ENCODE measurements around the gene SH3BP5. TPM values are rescaled to one million over a fixed set of nuclear protein-coding genes. Genes with fewer than 3 reads are reported as not detected.
A peak's percentile ranks its signal among the peaks of the same experiment; 100 is the strongest.

SH3BP5 gene
- total RNA-seq, 4 donors from 2014 or later, result 12.8 to 64.4 (median 16.0) TPM

DNA sequence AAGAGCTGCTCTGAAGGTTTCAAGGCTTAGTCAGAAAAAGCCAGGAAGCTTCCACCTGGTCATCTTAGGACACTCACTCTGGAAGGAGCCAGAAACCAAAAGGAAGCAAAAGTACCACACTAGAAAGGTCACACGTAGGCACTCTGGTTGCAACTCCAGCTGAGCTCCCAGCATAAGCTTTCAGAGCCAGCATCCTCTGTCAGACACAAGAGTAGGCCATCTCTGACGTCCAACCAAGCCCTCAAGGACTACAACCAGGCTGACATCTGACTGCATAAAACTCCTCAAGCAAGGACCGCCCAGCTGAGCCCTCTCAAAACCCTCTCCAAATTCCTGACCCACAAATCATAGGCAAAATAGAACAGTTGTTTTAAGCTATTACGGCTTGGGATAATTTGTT is 12.8 kb downstream of the SH3BP5 start:
- peak in 1 of 3 donors; percentile 57 for DNase-seq
- no peak for TF ChIP-seq POLR2A (IDR thresholded peaks at IDR 0.05)
- TF ChIP-seq, protein P1, sequence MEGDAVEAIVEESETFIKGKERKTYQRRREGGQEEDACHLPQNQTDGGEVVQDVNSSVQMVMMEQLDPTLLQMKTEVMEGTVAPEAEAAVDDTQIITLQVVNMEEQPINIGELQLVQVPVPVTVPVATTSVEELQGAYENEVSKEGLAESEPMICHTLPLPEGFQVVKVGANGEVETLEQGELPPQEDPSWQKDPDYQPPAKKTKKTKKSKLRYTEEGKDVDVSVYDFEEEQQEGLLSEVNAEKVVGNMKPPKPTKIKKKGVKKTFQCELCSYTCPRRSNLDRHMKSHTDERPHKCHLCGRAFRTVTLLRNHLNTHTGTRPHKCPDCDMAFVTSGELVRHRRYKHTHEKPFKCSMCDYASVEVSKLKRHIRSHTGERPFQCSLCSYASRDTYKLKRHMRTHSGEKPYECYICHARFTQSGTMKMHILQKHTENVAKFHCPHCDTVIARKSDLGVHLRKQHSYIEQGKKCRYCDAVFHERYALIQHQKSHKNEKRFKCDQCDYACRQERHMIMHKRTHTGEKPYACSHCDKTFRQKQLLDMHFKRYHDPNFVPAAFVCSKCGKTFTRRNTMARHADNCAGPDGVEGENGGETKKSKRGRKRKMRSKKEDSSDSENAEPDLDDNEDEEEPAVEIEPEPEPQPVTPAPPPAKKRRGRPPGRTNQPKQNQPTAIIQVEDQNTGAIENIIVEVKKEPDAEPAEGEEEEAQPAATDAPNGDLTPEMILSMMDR (IDR thresholded peaks at IDR 0.05), result no peak
- H3K27ac ChIP-seq, result peak overlapping the region; percentile 11 to 63 (median 34)
- no peak overlapping the region for H3K4me3 ChIP-seq
- H3K27me3 ChIP-seq, result no peaks in the 10 kb centered on the region
- no peaks in the 10 kb centered on the region for H3K36me3 ChIP-seq
- peaks cover 0 to 16% (median 3%) of the 10 kb centered on the region in 4 donors for H3K4me1 ChIP-seq
- H3K9me3 ChIP-seq, result no peaks in the 10 kb centered on the region

DNA sequence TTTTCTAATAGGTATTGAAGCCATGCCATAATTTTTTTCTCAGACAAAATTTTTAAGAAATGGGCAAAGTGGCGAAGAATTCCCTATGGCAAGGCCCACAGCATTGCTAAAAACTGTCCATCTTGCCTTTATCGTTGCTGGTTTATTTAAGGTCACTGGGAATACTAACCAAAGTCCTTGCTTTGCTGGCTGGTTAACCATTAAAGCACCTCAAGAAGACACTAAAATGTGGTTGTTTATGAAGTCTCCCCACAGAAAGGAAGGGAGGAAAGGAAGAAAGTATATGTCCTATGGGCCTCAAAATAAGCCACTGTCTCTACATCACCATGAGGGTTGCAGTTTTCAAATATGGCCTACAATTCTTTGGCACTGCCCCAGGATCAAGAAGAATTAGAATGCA is 13.2 kb downstream of the SH3BP5 start:
- Histone ChIP-seq H3K36me3 (no peaks in the 10 kb centered on the region), H3K4me1 (peaks cover 0 to 16% (median 3%) of the 10 kb centered on the region in 4 donors), H3K9me3 (no peaks in the 10 kb centered on the region), H3K27ac (peak overlapping the region; percentile 11 to 63 (median 34)), H3K4me3 (no peak overlapping the region), H3K27me3 (no peaks in the 10 kb centered on the region)
- peak in 1 of 3 donors; percentile 0 for DNase-seq
- TF ChIP-seq POLR2A (IDR thresholded peaks at IDR 0.05), result no peak
- TF ChIP-seq, protein P1 (IDR thresholded peaks at IDR 0.05), result no peak

DNA sequence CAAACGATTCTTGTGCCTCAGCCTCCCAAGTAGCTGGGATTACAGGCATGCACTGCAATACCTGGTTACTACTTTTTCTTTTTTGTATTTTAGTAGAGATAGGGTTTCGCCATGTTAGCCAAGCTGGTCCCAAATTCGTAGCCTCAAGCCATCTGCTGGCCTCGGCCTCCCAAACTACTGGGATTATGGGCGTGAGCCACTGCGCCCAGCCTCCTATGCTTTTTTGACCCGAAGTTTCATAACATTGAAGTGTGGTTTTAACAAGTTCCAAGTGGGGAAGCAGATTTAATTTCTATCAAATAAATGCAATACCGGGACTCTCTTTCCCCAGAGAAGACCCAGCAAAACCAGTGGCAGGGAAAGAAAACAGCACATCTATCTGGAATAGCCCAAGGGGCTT is 13.7 kb downstream of the SH3BP5 start:
- Histone ChIP-seq H3K36me3 (no peaks in the 10 kb centered on the region), H3K9me3 (no peaks in the 10 kb centered on the region), H3K27me3 (no peaks in the 10 kb centered on the region), H3K27ac (peak overlapping the region in 2 of 4 donors; percentile 32 to 35), H3K4me3 (no peak overlapping the region), H3K4me1 (peaks cover 0 to 16% (median 3%) of the 10 kb centered on the region in 4 donors)
- DNase-seq, result peak in 1 of 3 donors; percentile 41
- TF ChIP-seq, protein P1 (IDR thresholded peaks at IDR 0.05), result no peak
- no peak for TF ChIP-seq POLR2A (IDR thresholded peaks at IDR 0.05)

DNA sequence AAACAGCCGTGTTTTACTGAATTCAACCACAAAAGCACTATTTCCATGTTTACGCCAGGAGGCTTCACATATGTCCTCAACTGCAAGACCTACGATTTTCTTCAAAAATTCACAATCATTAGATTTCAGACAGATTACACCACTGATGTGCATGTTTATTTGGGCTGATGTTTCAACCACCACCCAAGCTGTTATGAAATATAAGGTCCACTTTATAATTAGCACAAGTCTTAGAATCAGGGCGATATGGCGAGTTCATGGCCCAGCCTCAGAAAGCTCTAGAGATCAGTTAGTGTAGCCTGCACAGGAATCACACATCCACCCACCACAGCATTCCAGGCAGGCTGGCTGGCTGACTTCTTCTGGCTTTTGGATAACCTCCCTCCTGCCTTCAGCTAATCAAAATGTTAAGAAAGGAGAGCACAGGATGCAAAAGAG is 15.4 kb downstream of the SH3BP5 start:
- no peaks in the 10 kb centered on the region for H3K9me3 ChIP-seq
- peaks cover 0 to 16% (median 3%) of the 10 kb centered on the region in 4 donors for H3K4me1 ChIP-seq
- H3K36me3 ChIP-seq, result no peaks in the 10 kb centered on the region
- no peak overlapping the region for H3K4me3 ChIP-seq
- H3K27me3 ChIP-seq, result no peaks in the 10 kb centered on the region
- TF ChIP-seq, protein P1 (IDR thresholded peaks at IDR 0.05), result no peak
- no peak for TF ChIP-seq POLR2A (IDR thresholded peaks at IDR 0.05)
- DNase-seq, result peak in 1 of 3 donors; percentile 44
- H3K27ac ChIP-seq, result peak overlapping the region; percentile 2 to 33 (median 20)

DNA sequence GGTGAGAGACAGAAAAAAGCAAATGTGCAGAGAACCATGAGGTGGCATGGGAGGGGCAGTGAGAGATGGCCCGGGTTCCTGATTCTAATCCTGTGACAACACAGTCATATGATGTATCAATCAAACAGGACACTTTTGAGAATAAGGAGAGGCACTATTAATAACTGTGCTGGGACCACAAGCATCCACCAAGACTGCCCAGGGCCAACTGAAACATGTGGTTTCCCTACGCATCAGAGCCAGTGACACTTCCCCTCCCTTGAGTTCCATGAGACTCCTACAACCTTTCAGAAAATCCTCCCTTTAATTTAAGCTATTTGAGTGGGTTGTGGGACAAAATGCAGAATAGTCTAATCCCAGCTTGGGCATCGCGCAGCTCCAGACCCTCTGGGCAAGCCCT is 17.4 kb downstream of the SH3BP5 start:
- Histone ChIP-seq H3K4me1 (peaks cover 0 to 11% (median 0%) of the 10 kb centered on the region in 4 donors), H3K4me3 (no peak overlapping the region), H3K27ac (peak overlapping the region in 1 of 4 donors; percentile 26), H3K9me3 (no peaks in the 10 kb centered on the region), H3K36me3 (no peaks in the 10 kb centered on the region), H3K27me3 (no peaks in the 10 kb centered on the region)
- peak in 1 of 3 donors; percentile 44 for DNase-seq
- TF ChIP-seq, protein P1 (IDR thresholded peaks at IDR 0.05), result no peak
- TF ChIP-seq POLR2A (IDR thresholded peaks at IDR 0.05), result no peak

Data from Peyer's patch (tissue), 4 donors.